Left lung (tissue), 10 donors: ENCODE data around the gene SMIM31. TPM values are rescaled to one million over a fixed set of nuclear protein-coding genes. Genes with fewer than 3 reads are reported as not detected.

Experiments used
- ATAC-seq: fragments of 200-7000 bp; cut with Tn5 transposase; one replicate; pipeline ENCODE4 v1.9.1; 2020; ENCODE audit warnings: moderate library complexity
- DNase-seq, 4 donors: peaks; one replicate each; pipeline ENCODE4 v3.0.0-alpha.2; 2013 to 2020
- H3K27ac ChIP-seq, 2 donors: fragments of 200-600 bp; sonication (generic) in 1 of 2; one replicate each; pipeline versions ENCODE4 v1.5.0 to v1.8.0; 2020 to 2021
- H3K27me3 ChIP-seq, 2 donors: fragments of 200-600 bp; sonication (generic) in 1 of 2; one replicate each; pipeline versions ENCODE4 v1.5.0 to v1.8.0; 2020 to 2021
- H3K36me3 ChIP-seq, 2 donors: fragments of 200-600 bp; sonication (generic) in 1 of 2; one replicate each; pipeline versions ENCODE4 v1.5.0 to v1.8.0; 2020 to 2021
- H3K4me1 ChIP-seq, 2 donors: fragments of 200-600 bp; one replicate each; pipeline ENCODE4 v1.8.0; 2021
- H3K4me3 ChIP-seq, 2 donors: fragments of 200-600 bp; sonication (generic) in 1 of 2; one replicate each; pipeline versions ENCODE4 v1.5.0 to v1.8.0; 2020 to 2021; ENCODE audit warnings: mild to moderate bottlenecking in 1 of 2
- H3K9me3 ChIP-seq, 2 donors: fragments of 200-600 bp; sonication (generic) in 1 of 2; one replicate each; pipeline versions ENCODE4 v1.5.0 to v1.8.0; 2020 to 2021
- intact Hi-C, 2 donors: fragments of 100-400 bp; cut with DNase I; formaldehyde crosslinking; loops; one replicate each; pipeline versions ENCODE4 v1.11.2 to v1.14.2; 2022
- polyA plus RNA-seq, 6 donors: library from polyadenylated mRNA; unstranded; fragments of 120-200 nt; gene quantifications; one replicate each; pipeline ENCODE4 v1.2.1, GENCODE V29; 2013; ENCODE audit not compliant: insufficient read length in 6 of 6
- total RNA-seq, 2 donors: library from RNA; stranded (reverse); fragmentation: NEBNext Ultra II Directional; extraction: Animal tissue kit (Norgen Biotek cat#: 25700); gene quantifications; one replicate each; pipeline ENCODE4 v1.2.1, GENCODE V29; 2021
- TF ChIP-seq, protein P1 (sequence below), 2 donors: fragments of 200-600 bp; sonication (generic) in 1 of 2; IDR thresholded peaks; one replicate each; pipeline versions ENCODE4 v1.5.0 to v1.8.0; 2021; ENCODE audit warnings: antibody characterized with exemption in 2 of 2
- donor health status: DM: no; HTN: yes; CAD: no.
- donor health status: DM: no; HTN: no; CAD: no.

Gene SMIM31
- total and polyA plus RNA-seq, 8 donors = 0.07 to 0.44 (median 0.31) TPM; not detected in 1

DNA sequence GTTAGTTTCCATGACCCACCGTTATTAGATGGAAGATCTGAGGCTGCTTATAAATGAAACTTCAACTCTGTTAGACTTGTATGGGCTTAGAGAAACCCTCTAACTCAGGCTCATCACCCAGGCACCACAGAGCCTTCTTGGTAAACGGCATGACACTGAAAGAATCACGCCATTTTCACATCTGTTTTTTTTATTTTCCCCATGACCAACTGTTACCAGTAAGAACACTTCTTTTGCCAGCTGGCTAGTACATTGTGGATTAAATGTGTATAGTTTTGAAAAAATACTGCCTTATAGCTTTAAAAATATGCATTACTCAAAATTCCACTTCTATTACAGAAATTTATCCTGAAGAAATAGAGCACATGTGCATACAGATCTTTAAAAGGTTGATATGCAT, 75.0 kb downstream of the SMIM31 start:
- H3K4me1 ChIP-seq = no peaks in the 10 kb centered on the region
- intact Hi-C loops = no loop called here
- no peak for DNase-seq
- no peaks in the 10 kb centered on the region for H3K36me3 ChIP-seq
- no peak overlapping the region for H3K4me3 ChIP-seq
- no peak overlapping the region for H3K27ac ChIP-seq
- H3K27me3 ChIP-seq = no peaks in the 10 kb centered on the region
- no peaks in the 10 kb centered on the region for H3K9me3 ChIP-seq
- TF ChIP-seq, protein P1, sequence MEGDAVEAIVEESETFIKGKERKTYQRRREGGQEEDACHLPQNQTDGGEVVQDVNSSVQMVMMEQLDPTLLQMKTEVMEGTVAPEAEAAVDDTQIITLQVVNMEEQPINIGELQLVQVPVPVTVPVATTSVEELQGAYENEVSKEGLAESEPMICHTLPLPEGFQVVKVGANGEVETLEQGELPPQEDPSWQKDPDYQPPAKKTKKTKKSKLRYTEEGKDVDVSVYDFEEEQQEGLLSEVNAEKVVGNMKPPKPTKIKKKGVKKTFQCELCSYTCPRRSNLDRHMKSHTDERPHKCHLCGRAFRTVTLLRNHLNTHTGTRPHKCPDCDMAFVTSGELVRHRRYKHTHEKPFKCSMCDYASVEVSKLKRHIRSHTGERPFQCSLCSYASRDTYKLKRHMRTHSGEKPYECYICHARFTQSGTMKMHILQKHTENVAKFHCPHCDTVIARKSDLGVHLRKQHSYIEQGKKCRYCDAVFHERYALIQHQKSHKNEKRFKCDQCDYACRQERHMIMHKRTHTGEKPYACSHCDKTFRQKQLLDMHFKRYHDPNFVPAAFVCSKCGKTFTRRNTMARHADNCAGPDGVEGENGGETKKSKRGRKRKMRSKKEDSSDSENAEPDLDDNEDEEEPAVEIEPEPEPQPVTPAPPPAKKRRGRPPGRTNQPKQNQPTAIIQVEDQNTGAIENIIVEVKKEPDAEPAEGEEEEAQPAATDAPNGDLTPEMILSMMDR (IDR thresholded peaks at IDR 0.05) = no peak
- no peak for ATAC-seq

DNA sequence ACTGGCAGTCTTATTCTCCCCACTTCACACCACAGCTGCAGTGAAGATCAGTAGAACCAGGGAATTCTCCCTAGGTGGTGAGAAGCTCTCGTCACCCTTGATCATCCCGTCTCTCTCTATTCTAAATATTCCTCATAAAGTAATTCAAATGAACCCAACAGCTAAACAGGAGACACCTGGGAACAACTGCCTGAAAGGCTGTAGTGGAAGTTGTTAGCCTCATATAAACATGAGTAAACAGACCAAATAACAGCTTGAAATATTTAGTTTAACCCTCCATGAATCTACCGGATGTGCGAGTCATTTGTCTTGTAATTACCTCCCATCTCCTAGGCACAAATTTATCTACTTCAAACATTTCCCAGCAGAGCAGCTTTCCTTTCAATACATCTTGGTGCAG, 92.6 kb downstream of the SMIM31 start:
- no peaks in the 10 kb centered on the region for H3K27me3 ChIP-seq
- H3K27ac ChIP-seq = no peak overlapping the region
- no peaks in the 10 kb centered on the region for H3K9me3 ChIP-seq
- DNase-seq (no peak), ATAC-seq (no peak)
- intact Hi-C loops = no loop called here
- TF ChIP-seq, protein P1 (IDR thresholded peaks at IDR 0.05) = no peak
- H3K4me3 ChIP-seq = no peak overlapping the region
- no peaks in the 10 kb centered on the region for H3K4me1 ChIP-seq
- H3K36me3 ChIP-seq = no peaks in the 10 kb centered on the region

DNA sequence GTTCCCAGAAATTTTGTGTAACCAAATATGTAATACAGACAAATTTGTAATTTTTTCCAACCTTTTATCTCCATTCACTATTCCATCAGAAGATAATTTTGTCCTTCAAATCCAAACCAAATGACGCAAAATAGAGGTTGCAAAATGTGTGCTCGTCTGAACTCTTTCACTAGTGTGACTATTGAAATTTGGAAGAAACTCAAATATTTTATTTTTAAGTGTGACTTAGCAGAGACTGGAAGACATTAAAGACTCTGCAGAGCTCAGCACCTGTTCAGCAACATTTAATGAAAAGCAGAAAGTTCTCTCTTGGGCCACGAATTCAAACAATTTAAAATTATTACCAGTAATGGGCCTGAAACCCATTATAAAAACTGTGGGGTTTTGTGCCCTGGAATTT, 93.1 kb downstream of the SMIM31 start:
- Histone ChIP-seq H3K27ac (no peak overlapping the region), H3K36me3 (no peaks in the 10 kb centered on the region), H3K4me1 (no peaks in the 10 kb centered on the region), H3K9me3 (no peaks in the 10 kb centered on the region), H3K27me3 (no peaks in the 10 kb centered on the region), H3K4me3 (no peak overlapping the region)
- intact Hi-C loops = no loop called here
- DNase-seq (no peak), ATAC-seq (no peak)
- TF ChIP-seq, protein P1 (IDR thresholded peaks at IDR 0.05) = no peak

DNA sequence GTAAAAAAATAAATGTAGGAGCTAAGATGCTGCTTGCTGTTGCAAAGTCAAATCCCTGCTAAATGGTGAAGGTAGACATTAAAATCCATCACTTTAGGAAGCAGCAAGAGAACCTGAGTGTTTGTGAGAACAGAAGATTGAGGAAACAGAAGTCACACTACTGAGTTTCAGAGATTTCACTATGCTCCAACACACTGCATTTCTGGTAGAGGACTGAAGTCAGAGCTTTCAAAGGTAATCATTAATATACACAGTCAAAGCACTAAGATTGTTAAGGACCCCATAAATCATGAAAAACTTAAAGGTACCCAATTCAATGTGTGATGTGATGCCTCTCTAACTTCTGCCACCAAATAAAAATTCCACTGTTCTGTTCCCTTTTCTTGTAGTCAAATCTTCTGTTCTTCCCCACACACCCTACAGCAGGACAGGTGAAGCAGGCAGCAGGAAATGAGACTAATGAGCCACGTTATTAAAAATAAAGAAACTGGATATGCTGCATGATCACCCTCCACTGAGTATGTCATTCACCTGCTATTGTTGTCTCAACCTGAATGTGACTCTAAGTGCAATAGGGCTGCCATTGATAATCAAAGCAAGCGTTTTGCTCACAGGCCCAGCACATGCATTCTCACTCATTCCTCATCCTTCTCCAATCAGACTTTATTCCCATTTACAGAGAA, 94.2 kb downstream of the SMIM31 start:
- H3K27ac ChIP-seq = no peak overlapping the region
- H3K9me3 ChIP-seq = no peaks in the 10 kb centered on the region
- H3K4me1 ChIP-seq = no peaks in the 10 kb centered on the region
- TF ChIP-seq, protein P1 (IDR thresholded peaks at IDR 0.05) = no peak
- H3K4me3 ChIP-seq = no peak overlapping the region
- intact Hi-C loops = no loop called here
- ATAC-seq (no peak), DNase-seq (no peak)
- H3K27me3 ChIP-seq = no peaks in the 10 kb centered on the region
- no peaks in the 10 kb centered on the region for H3K36me3 ChIP-seq

Other genes with a start within 250 kb of the SMIM31 start
- gene APELA, start 123.0 kb downstream of the SMIM31 start, total RNA-seq = under 1 TPM; 0.18 to 0.44 TPM
- under 1 TPM in 5 of 6 donors, not detected in 1; 0.18 to 0.38 (median 0.28) TPM for gene APELA, start 123.0 kb downstream of the SMIM31 start, polyA plus RNA-seq
- 1 to 10 TPM; 1.5 to 3.1 TPM for gene TRIM61, start 223.5 kb downstream of the SMIM31 start, total RNA-seq
- gene TRIM61, start 223.5 kb downstream of the SMIM31 start, polyA plus RNA-seq = 1 to 10 TPM; 4.9 to 6.4 (median 5.5) TPM